GM18861 (cell line): ENCODE results near the gene SSH2.

ENCODE experiments used
- ATAC-seq: cut with Tn5 transposase; IDR thresholded peaks from one replicate; pipeline ENCODE4 v1.9.1; 2021; ENCODE audit not compliant: unreplicated experiment

The SSH2 gene

DNA sequence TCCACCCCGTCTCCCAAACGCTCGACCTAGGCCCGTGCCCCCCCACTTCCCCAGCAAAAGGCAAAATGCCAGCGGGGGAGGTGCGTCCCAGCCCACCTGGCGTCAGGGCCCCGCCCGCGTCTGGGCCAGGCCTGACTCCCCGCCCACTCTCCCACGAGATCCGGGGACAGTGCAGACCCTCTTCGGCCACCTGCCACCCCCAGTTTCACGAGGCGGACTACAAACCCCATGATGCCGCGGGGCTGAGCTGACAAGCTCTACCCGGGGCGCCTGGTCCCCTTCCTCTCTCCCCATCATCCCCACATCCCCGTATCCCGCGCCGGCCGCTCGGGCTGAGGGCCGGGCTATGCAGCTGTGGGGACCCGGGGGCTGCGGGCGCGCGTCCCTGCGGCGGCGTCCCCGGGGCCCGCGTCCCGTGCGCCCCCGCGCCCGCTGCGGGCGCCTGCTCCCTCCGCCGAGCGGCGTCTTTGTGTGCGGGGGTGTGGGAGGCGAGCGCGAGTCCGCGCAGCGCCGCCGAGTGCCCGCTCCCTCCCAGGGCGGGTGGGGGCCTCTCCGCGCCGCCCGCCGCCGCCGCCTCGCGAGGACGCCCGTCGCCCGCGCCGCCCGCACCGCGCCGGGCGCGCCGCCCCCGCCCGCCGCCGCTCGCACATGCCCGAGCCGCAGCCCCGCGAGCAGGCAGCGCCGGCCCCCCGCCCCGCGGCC lies 337.0 kb downstream of the SSH2 start, which contains the start of gene ANKRD13B:
Gene ANKRD13B (plus strand): TSS at position 283 of the 702 bp plus-strand sequence. CDS start 490 bp downstream, outside the sequence.
- ATAC-seq, result no peak

GRCh38 chr17:29591737-29592608 lies 338.1 kb downstream of the SSH2 start:
- no peak for ATAC-seq

- no peak for ATAC-seq
Observed at GRCh38 chr17:29591146-29591736, 338.8 kb downstream of the SSH2 start.

- ATAC-seq, result no peak
Observed at GRCh38 chr17:29590411-29591145, 339.4 kb downstream of the SSH2 start.

GRCh38 chr17:29589524-29590410 lies 340.3 kb downstream of the SSH2 start, which contains the start of gene GIT1:
Gene GIT1, minus strand, starts transcription at chr17:29589648. Its CDS starts 270 bp downstream, at chr17:29589378.
- peak; percentile 53 for ATAC-seq

DNA sequence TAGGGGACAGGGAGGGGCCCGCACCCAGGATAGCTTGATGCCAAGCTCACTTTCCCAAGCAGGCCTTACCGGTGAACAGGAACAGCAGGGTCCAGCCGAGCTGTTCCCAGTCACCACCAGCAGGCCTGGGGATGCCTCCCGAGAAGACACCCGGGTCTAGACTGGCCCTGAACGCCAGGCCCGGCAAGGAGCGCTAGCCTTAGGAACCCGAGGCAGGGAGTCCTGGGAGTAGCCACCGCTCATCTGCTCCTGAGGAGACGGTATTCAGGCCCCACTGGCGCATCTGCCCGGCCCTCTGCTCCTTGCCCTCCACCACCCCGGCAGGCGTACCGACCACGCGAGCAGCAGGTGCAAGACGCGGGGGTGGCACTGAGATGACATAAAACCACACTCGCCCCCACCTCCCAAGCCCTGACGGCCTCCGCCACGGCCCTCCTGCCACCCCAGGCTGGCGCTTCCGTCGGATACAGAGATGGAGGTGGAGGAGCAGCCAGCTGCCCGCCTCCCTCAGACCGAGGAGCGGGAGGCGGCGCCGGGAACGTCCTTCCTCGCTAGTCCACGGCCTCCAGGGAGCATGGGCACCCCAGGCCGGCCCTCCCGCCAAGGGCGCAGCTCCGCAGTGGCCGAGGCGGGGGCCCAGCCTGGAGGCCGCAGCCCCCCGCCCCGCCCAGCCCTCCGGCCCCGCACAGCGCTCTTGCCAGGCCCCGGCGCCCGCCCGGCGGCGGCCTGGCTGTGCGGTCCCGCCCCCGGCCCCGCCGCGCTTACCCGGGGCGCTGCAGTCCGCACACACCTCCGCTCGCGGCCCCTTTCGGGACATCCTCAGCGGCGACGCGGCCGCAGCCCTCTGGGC lies 341.2 kb downstream of the SSH2 start:
- ATAC-seq, result peak; percentile 6

GRCh38 chr17:29588017-29588561 lies 341.9 kb downstream of the SSH2 start:
- no peak for ATAC-seq

DNA sequence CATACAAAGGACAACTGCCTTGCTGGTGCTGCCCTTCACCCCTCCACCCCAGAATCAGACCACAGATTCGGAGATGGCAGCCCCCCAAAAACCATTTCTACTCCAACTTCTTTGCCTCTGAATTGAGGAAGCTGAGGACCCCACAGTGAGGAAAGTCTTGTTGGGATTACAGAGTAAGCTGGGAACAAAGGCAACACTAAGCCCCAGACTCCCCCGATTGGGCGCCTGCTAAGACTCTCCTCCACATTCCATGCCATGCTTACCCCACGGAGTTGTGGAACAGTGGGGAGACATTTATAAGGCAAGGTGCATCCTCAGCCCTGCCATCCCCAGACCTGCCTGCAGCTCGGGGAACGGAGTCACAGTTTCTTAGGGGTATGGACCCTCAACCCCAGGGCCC lies 342.4 kb downstream of the SSH2 start:
- no peak for ATAC-seq

GRCh38 chr17:29586676-29587469 lies 343.2 kb downstream of the SSH2 start:
- no peak for ATAC-seq

- no peak for ATAC-seq
Observed at GRCh38 chr17:29585080-29585751, 344.8 kb downstream of the SSH2 start.

- ATAC-seq, result no peak
Observed at GRCh38 chr17:29584452-29585079, 345.5 kb downstream of the SSH2 start.

- no peak for ATAC-seq
Observed at GRCh38 chr17:29583324-29584248, 346.4 kb downstream of the SSH2 start.

DNA sequence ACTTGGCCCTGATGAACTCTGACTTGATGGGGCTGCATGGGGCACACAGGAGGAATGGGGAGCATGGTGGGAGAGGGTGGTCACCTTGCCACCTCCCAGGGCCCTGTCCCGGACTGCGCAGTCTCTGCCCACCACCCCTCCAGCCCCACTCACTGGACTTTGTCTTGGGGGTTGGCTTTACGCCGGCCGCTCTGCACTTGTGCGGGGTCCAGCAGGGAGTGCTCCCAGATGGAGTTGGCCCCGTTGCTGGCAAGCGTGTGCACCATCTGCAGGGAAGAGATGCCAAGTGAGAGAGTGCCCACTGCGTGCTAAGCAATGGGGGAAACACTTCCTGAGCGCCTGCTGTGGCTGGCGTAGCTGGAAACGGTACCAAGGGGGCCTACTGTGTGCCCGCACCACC lies 347.3 kb downstream of the SSH2 start:
- no peak for ATAC-seq

GRCh38 chr17:29582254-29582765 lies 347.7 kb downstream of the SSH2 start:
- no peak for ATAC-seq

GRCh38 chr17:29581583-29582253 lies 348.3 kb downstream of the SSH2 start:
- no peak for ATAC-seq
